Trophoblast cell (in vitro differentiated cells and primary cell): Measurements from ENCODE around the gene LAMTOR3.
"Not testable (repeated sequence)": the region's sequence is repeated elsewhere in the genome, so short reads cannot be mapped to it uniquely, and the experiment has no call there.

Experiments
- DNase-seq, 2 donors: peaks; one replicate each; pipeline ENCODE4 v3.0.0-alpha.2; 2016
- H2AFZ ChIP-seq: 2 replicates; pipeline ENCODE4 v1.6.1; 2013; ENCODE audit warnings: low read length, moderate library complexity, mild to moderate bottlenecking; ENCODE audit not compliant: insufficient read depth, poor library complexity
- H2AK5ac ChIP-seq: 2 replicates; pipeline ENCODE4 v1.6.1; 2013; ENCODE audit warnings: mild to moderate bottlenecking, low read length
- H2BK120ac ChIP-seq: 2 replicates; pipeline ENCODE4 v1.6.1; 2013; ENCODE audit warnings: low read length, mild to moderate bottlenecking, moderate library complexity; ENCODE audit not compliant: insufficient read depth, poor library complexity
- H2BK12ac ChIP-seq: 2 replicates; pipeline ENCODE4 v1.6.1; 2013; ENCODE audit warnings: mild to moderate bottlenecking, low read length, moderate library complexity
- H2BK5ac ChIP-seq: 2 replicates; pipeline ENCODE4 v1.6.1; 2013; ENCODE audit warnings: low read length, low read depth, moderate library complexity, mild to moderate bottlenecking; ENCODE audit not compliant: poor library complexity
- H3K14ac ChIP-seq: 2 replicates; pipeline ENCODE4 v1.6.1; 2013; ENCODE audit warnings: mild to moderate bottlenecking, low read length
- H3K18ac ChIP-seq: 2 replicates; pipeline ENCODE4 v1.6.1; 2013; ENCODE audit warnings: mild to moderate bottlenecking, low read length
- H3K23ac ChIP-seq: 2 replicates; pipeline ENCODE4 v1.6.1; 2013; ENCODE audit warnings: low read length
- H3K27ac ChIP-seq: 2 replicates; pipeline ENCODE4 v1.5.1; 2013; ENCODE audit warnings: low read depth, mild to moderate bottlenecking, inconsistent platforms, low read length, moderate library complexity
- H3K27me3 ChIP-seq: 2 replicates; pipeline ENCODE4 v1.6.1; 2013; ENCODE audit warnings: inconsistent platforms, mild to moderate bottlenecking, low read length, moderate library complexity; ENCODE audit not compliant: insufficient read depth
- H3K36me3 ChIP-seq, 2 experiments: 1 replicate in 1 of 2; 2 replicates in 1 of 2; pipeline ENCODE4 v1.6.1; 2013; ENCODE audit warnings: low read length in 2 of 2, mild to moderate bottlenecking in 2 of 2, moderate library complexity in 1 of 2; ENCODE audit not compliant: insufficient read depth in 2 of 2, control insufficient read depth in 1 of 2
- H3K4ac ChIP-seq: 2 replicates; pipeline ENCODE4 v1.6.1; 2013; ENCODE audit warnings: low read depth, mild to moderate bottlenecking, low read length, moderate library complexity
- H3K4me1 ChIP-seq, 2 experiments: 1 replicate in 1 of 2; 2 replicates in 1 of 2; pipeline ENCODE4 v1.6.1; 2013; ENCODE audit warnings: low read length in 2 of 2, mild to moderate bottlenecking in 2 of 2, moderate library complexity in 1 of 2; ENCODE audit not compliant: insufficient read depth in 2 of 2, control insufficient read depth in 1 of 2
- H3K4me2 ChIP-seq: 2 replicates; pipeline ENCODE4 v1.6.1; 2013; ENCODE audit warnings: inconsistent platforms, mild to moderate bottlenecking, low read length, moderate library complexity
- H3K4me3 ChIP-seq: 2 replicates; pipeline ENCODE4 v1.5.1; 2013; ENCODE audit warnings: mild to moderate bottlenecking, low read depth, low read length, inconsistent platforms
- H3K79me1 ChIP-seq: one replicate; pipeline ENCODE4 v1.6.1; 2013; ENCODE audit warnings: low read length
- H3K79me2 ChIP-seq: 2 replicates; pipeline ENCODE4 v1.6.1; 2013; ENCODE audit warnings: low read length, mild to moderate bottlenecking; ENCODE audit not compliant: control insufficient read depth, insufficient read depth, poor library complexity
- H3K9ac ChIP-seq: 2 replicates; pipeline ENCODE4 v1.6.1; 2013; ENCODE audit warnings: mild to moderate bottlenecking, low read length
- H3K9me3 ChIP-seq: 2 replicates; pipeline ENCODE4 v1.6.1; 2013; ENCODE audit warnings: low read depth, mild to moderate bottlenecking, control low read depth, inconsistent platforms, low read length; ENCODE audit not compliant: insufficient read depth
- H4K12ac ChIP-seq: 2 replicates; pipeline ENCODE4 v1.6.1; 2013; ENCODE audit warnings: low read depth, mild to moderate bottlenecking, low read length, moderate library complexity
- H4K8ac ChIP-seq: 2 replicates; pipeline ENCODE4 v1.6.1; 2013; ENCODE audit warnings: low read depth, mild to moderate bottlenecking, low read length, moderate library complexity
- H4K91ac ChIP-seq: one replicate; pipeline ENCODE4 v1.6.1; 2013; ENCODE audit warnings: low read depth, mild to moderate bottlenecking, low read length, moderate library complexity
- WGBS: extraction: QIAGEN DNeasy Blood & Tissue Kit; methylation state at CpG from one replicate; pipeline ENCODE4 v1.1.7; 2013; ENCODE audit warnings: missing lambda C conversion rate; ENCODE audit not compliant: insufficient read length, insufficient coverage; ENCODE audit errors: extremely low coverage; 5-methylcytosine and 5-hydroxymethylcytosine counted together

The LAMTOR3 gene

GRCh38 chr4:99832758-99833157 is 61.5 kb downstream of the LAMTOR3 start:
- Histone ChIP-seq H3K9me3 (no peaks in the 10 kb centered on the region), H2BK5ac (no peak overlapping the region), H4K12ac (no peak overlapping the region), H4K8ac (no peak overlapping the region), H3K79me1 (peaks cover 2% of the 10 kb centered on the region), H3K23ac (no peak overlapping the region), H3K18ac (no peak overlapping the region), H3K27ac (no peak overlapping the region), H3K36me3 (no peaks in the 10 kb centered on the region), H3K4me3 (no peak overlapping the region), H2BK12ac (no peak overlapping the region), H3K4ac (no peak overlapping the region), H2AK5ac (no peak overlapping the region), H3K4me1 (peaks cover 0 to 4% of the 10 kb centered on the region in 2 experiments), H4K91ac (no peak overlapping the region), H3K9ac (no peak overlapping the region), H3K79me2 (no peaks in the 10 kb centered on the region), H2AFZ (no peak overlapping the region), H3K4me2 (no peak overlapping the region), H2BK120ac (no peak overlapping the region), H3K27me3 (no peaks in the 10 kb centered on the region), H3K14ac (no peak overlapping the region)
- no peak for DNase-seq
- WGBS = no CpG with 5 or more reads among the region's 3 CpGs

DNA sequence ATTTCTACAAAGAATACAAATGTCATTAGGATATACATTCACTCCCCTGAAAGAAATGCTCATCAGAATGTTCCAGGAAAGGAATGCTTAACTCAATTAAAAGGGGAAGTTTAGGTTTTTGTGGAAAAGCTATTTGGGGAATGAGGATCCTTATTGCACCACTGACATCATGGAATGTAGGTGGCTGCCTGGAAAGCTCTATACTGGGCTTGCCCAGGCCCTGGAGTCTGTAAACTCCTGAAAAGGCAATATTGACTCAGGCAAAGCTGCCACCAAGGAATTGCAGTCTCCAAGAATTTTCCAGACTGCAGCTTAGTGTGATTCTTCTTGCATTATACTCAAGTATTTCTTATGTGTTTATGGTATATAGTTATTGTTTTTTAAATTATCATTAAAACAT is 61.9 kb downstream of the LAMTOR3 start:
- H3K9ac ChIP-seq = no peak overlapping the region
- no peak overlapping the region for H2BK5ac ChIP-seq
- H3K18ac ChIP-seq = no peak overlapping the region
- no peaks in the 10 kb centered on the region for H3K36me3 ChIP-seq
- no peak overlapping the region for H4K8ac ChIP-seq
- H3K79me2 ChIP-seq = no peaks in the 10 kb centered on the region
- H3K4ac ChIP-seq = no peak overlapping the region
- peak overlapping the region; percentile 62 for H3K27ac ChIP-seq
- H3K4me3 ChIP-seq = no peak overlapping the region
- H2AFZ ChIP-seq = no peak overlapping the region
- H2BK120ac ChIP-seq = no peak overlapping the region
- no peak overlapping the region for H3K14ac ChIP-seq
- H4K91ac ChIP-seq = no peak overlapping the region
- H3K4me2 ChIP-seq = no peak overlapping the region
- H2AK5ac ChIP-seq = no peak overlapping the region
- peak; percentile 43 to 71 for DNase-seq
- H3K79me1 ChIP-seq = peaks cover 2% of the 10 kb centered on the region
- H3K27me3 ChIP-seq = no peaks in the 10 kb centered on the region
- no peaks in the 10 kb centered on the region for H3K9me3 ChIP-seq
- H3K23ac ChIP-seq = no peak overlapping the region
- H2BK12ac ChIP-seq = no peak overlapping the region
- peaks cover 0 to 4% of the 10 kb centered on the region in 2 experiments for H3K4me1 ChIP-seq
- H4K12ac ChIP-seq = no peak overlapping the region

DNA sequence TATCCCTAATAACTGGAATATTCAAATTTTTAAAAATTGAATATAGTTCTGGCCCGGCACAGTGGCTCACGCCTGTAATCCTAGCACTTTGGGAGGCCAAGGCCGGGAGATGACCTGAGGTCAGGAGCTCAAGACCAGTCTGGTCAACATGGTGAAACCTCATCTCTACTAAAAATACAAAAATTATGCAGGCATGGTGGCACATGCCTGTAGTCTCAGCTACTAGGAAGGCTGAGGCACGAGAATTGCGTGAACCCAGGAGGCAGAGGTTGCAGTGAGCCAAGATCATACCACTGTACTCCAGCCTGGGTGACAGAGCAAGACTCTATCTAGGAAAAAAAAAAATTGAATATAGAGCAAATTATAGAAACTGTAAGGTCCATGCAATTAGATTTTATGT is 64.2 kb downstream of the LAMTOR3 start:
- not testable (repeated sequence) for H3K27ac ChIP-seq, H2BK120ac ChIP-seq, H2AK5ac ChIP-seq, H3K4ac ChIP-seq, H3K4me2 ChIP-seq, H2BK5ac ChIP-seq, H3K79me2 ChIP-seq, H4K8ac ChIP-seq, H3K4me3 ChIP-seq, H3K9ac ChIP-seq, H3K23ac ChIP-seq, H4K91ac ChIP-seq, H3K27me3 ChIP-seq, H2AFZ ChIP-seq, H4K12ac ChIP-seq, H3K4me1 ChIP-seq, H3K79me1 ChIP-seq, H3K14ac ChIP-seq, H3K36me3 ChIP-seq, H2BK12ac ChIP-seq, H3K9me3 ChIP-seq, H3K18ac ChIP-seq
- DNase-seq = peak in 1 of 2 donors; percentile 55
- no CpG with 5 or more reads among the region's 5 CpGs for WGBS

GRCh38 chr4:99828477-99828876 is 65.8 kb downstream of the LAMTOR3 start:
- Histone ChIP-seq H3K9me3 (no peaks in the 10 kb centered on the region), H4K8ac (no peak overlapping the region), H3K27me3 (no peaks in the 10 kb centered on the region), H3K4me1 (peaks cover 0 to 1% of the 10 kb centered on the region in 2 experiments), H3K79me2 (no peaks in the 10 kb centered on the region), H3K4me2 (no peak overlapping the region), H2AFZ (no peak overlapping the region), H3K14ac (no peak overlapping the region), H2AK5ac (no peak overlapping the region), H3K18ac (no peak overlapping the region), H2BK120ac (no peak overlapping the region), H3K27ac (no peak overlapping the region), H3K36me3 (no peaks in the 10 kb centered on the region), H3K23ac (no peak overlapping the region), H3K79me1 (no peaks in the 10 kb centered on the region), H3K4ac (no peak overlapping the region), H3K9ac (no peak overlapping the region), H2BK5ac (no peak overlapping the region), H4K12ac (no peak overlapping the region), H2BK12ac (no peak overlapping the region), H4K91ac (no peak overlapping the region), H3K4me3 (no peak overlapping the region)
- WGBS = no CpG with 5 or more reads among the region's 1 CpG
- DNase-seq = peak; percentile 74 to 82
